Astrocyte (in vitro differentiated cells and primary cell): Measurements from ENCODE around the gene LHFPL2. TPM values are rescaled to one million over a fixed set of nuclear protein-coding genes. Genes with fewer than 3 reads are reported as not detected.

Source experiments
- DNase-seq: peaks from one replicate; pipeline ENCODE4 v3.0.0-alpha.2; 2010; ENCODE audit warnings: low read depth
- FAIRE-seq: peaks from 2 replicates; lab custom pipeline; 2011; peaks lifted over from hg19 to GRCh38; lab: Jason Lieb, UNC
- H2AFZ ChIP-seq: 2 replicates; pipeline ENCODE4 v1.6.0; 2012; ENCODE audit warnings: low read depth, low read length, inconsistent platforms
- H3K27ac ChIP-seq: 2 replicates; pipeline ENCODE4 v1.5.1; 2011; ENCODE audit warnings: low read depth, low read length, inconsistent platforms
- H3K27me3 ChIP-seq: 2 replicates; pipeline ENCODE4 v1.6.0; 2011; ENCODE audit warnings: low read length, inconsistent platforms; ENCODE audit not compliant: insufficient read depth
- H3K36me3 ChIP-seq: 2 replicates; pipeline ENCODE4 v1.5.1; 2011; ENCODE audit warnings: low read length, inconsistent platforms; ENCODE audit not compliant: insufficient read depth
- H3K4me1 ChIP-seq: 2 replicates; pipeline ENCODE4 v1.5.1; 2011; ENCODE audit warnings: low read length, inconsistent platforms; ENCODE audit not compliant: insufficient read depth
- H3K4me2 ChIP-seq: 2 replicates; pipeline ENCODE4 v1.6.0; 2012; ENCODE audit warnings: low read length, inconsistent platforms
- H3K4me3 ChIP-seq: 2 replicates; pipeline ENCODE4 v1.5.1; 2011; ENCODE audit warnings: low read depth, mild to moderate bottlenecking, low read length, inconsistent platforms; ENCODE audit not compliant: insufficient read depth
- H3K79me2 ChIP-seq: 2 replicates; pipeline ENCODE4 v1.6.0; 2012; ENCODE audit warnings: mild to moderate bottlenecking, low read length, inconsistent platforms; ENCODE audit not compliant: insufficient read depth
- H3K9ac ChIP-seq: 2 replicates; pipeline ENCODE4 v1.6.0; 2012; ENCODE audit warnings: mild to moderate bottlenecking, low read length, inconsistent platforms
- H3K9me3 ChIP-seq: 2 replicates; pipeline ENCODE4 v1.5.1; 2012; ENCODE audit warnings: low read depth, mild to moderate bottlenecking, low read length, inconsistent platforms; ENCODE audit not compliant: insufficient read depth
- H4K20me1 ChIP-seq: 2 replicates; pipeline ENCODE4 v1.6.0; 2012; ENCODE audit warnings: low read length, inconsistent platforms; ENCODE audit not compliant: insufficient read depth
- H3K27ac Mint-ChIP-seq: one replicate; pipeline ENCODE4 v1.8.0; 2021; ENCODE audit warnings: mild to moderate bottlenecking, mixed read lengths; ENCODE audit not compliant: unreplicated experiment
- H3K27me3 Mint-ChIP-seq: one replicate; pipeline ENCODE4 v1.8.0; 2021; ENCODE audit warnings: low read depth, mixed read lengths; ENCODE audit not compliant: unreplicated experiment
- H3K36me3 Mint-ChIP-seq: one replicate; pipeline ENCODE4 v1.8.0; 2021; ENCODE audit warnings: low read depth, mixed read lengths; ENCODE audit not compliant: unreplicated experiment
- H3K4me1 Mint-ChIP-seq: one replicate; pipeline ENCODE4 v1.8.0; 2021; ENCODE audit warnings: low read depth, mixed read lengths; ENCODE audit not compliant: unreplicated experiment
- H3K4me3 Mint-ChIP-seq: one replicate; pipeline ENCODE4 v1.8.0; 2021; ENCODE audit warnings: mild to moderate bottlenecking, moderate library complexity, mixed read lengths; ENCODE audit not compliant: unreplicated experiment
- H3K9me3 Mint-ChIP-seq: one replicate; pipeline ENCODE4 v1.8.0; 2021; ENCODE audit warnings: mild to moderate bottlenecking, mixed read lengths; ENCODE audit not compliant: unreplicated experiment
- CTCF ChIP-seq: IDR thresholded peaks from 2 replicates; pipeline ENCODE4 v1.5.1; 2011; ENCODE audit warnings: low read depth, mild to moderate bottlenecking, inconsistent platforms, low read length, moderate library complexity; ENCODE audit not compliant: insufficient read depth
- EZH2 ChIP-seq: IDR thresholded peaks from 2 replicates; pipeline ENCODE4 v1.6.1; 2012; ENCODE audit warnings: mild to moderate bottlenecking, low read length, inconsistent platforms; ENCODE audit not compliant: insufficient read depth
- total RNA-seq: library from RNA; stranded (reverse); gene quantifications from 2 replicates; pipeline ENCODE4 v1.2.1, GENCODE V29; 2021

LHFPL2 gene
- total RNA-seq, 1 donor from 2014 or later = 17.0 TPM

DNA sequence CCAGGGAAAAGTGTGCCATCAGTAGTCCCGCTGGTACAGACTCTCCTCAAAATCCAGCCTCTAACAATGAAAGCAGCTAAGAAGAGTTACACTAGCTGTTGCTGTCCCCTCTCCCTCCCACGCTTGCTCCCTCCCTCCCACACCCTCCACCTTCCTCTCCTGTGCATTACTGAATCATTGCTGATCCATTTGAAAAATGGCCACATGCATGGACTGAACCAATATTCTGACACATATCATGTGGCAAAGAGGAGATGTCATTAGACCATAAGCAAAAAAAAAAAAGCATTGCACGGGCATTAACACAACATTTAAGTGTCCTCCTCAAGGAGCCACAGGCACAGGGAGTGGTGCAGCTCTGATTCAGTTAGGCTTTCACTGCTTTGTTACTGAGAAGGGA lies 37.9 kb downstream of the LHFPL2 start:
- no peak overlapping the region for H2AFZ ChIP-seq
- peak; percentile 54 for DNase-seq
- H3K36me3 ChIP-seq = no peaks in the 10 kb centered on the region
- TF ChIP-seq CTCF = no peak
- TF ChIP-seq EZH2 = no peak
- peaks cover 3% of the 10 kb centered on the region for H4K20me1 ChIP-seq
- FAIRE-seq = peak; percentile 43
- no peaks in the 10 kb centered on the region for H3K27me3 Mint-ChIP-seq
- peak overlapping the region; percentile 27 for H3K4me3 Mint-ChIP-seq
- H3K27me3 ChIP-seq = no peaks in the 10 kb centered on the region
- peak overlapping the region; percentile 50 for H3K4me2 ChIP-seq
- peaks cover 25% of the 10 kb centered on the region for H3K4me1 ChIP-seq
- H3K36me3 Mint-ChIP-seq = peaks cover 10% of the 10 kb centered on the region
- peaks cover 20% of the 10 kb centered on the region for H3K4me1 Mint-ChIP-seq
- H3K9me3 Mint-ChIP-seq = peaks cover 3% of the 10 kb centered on the region
- no peaks in the 10 kb centered on the region for H3K9me3 ChIP-seq
- no peak overlapping the region for H3K4me3 ChIP-seq
- H3K9ac ChIP-seq = peak overlapping the region; percentile 48
- peaks cover 21% of the 10 kb centered on the region for H3K79me2 ChIP-seq
- H3K27ac ChIP-seq = peak overlapping the region; percentile 74
- H3K27ac Mint-ChIP-seq = no peak overlapping the region

GRCh38 chr5:78610163-78610583 lies 38.4 kb downstream of the LHFPL2 start:
- TF ChIP-seq CTCF (no peak), EZH2 (no peak)
- no peak overlapping the region for H3K4me3 Mint-ChIP-seq
- Histone ChIP-seq H4K20me1 (no peaks in the 10 kb centered on the region), H2AFZ (peak overlapping the region; percentile 44), H3K36me3 (no peaks in the 10 kb centered on the region), H3K4me2 (peak overlapping the region; percentile 50), H3K4me1 (peaks cover 21% of the 10 kb centered on the region), H3K9me3 (no peaks in the 10 kb centered on the region), H3K79me2 (peaks cover 23% of the 10 kb centered on the region), H3K4me3 (no peak overlapping the region), H3K27me3 (no peaks in the 10 kb centered on the region), H3K27ac (peak overlapping the region; percentile 74), H3K9ac (peak overlapping the region; percentile 48)
- H3K4me1 Mint-ChIP-seq = peaks cover 21% of the 10 kb centered on the region
- DNase-seq (peak; percentile 82), FAIRE-seq (no peak)
- H3K27me3 Mint-ChIP-seq = no peaks in the 10 kb centered on the region
- H3K36me3 Mint-ChIP-seq = peaks cover 7% of the 10 kb centered on the region
- no peak overlapping the region for H3K27ac Mint-ChIP-seq
- peaks cover 3% of the 10 kb centered on the region for H3K9me3 Mint-ChIP-seq

GRCh38 chr5:78607864-78608263 lies 40.7 kb downstream of the LHFPL2 start:
- Histone ChIP-seq H3K4me2 (no peak overlapping the region), H2AFZ (no peak overlapping the region), H3K9ac (no peak overlapping the region), H3K27ac (no peak overlapping the region), H3K9me3 (no peaks in the 10 kb centered on the region), H3K4me3 (no peak overlapping the region), H3K36me3 (no peaks in the 10 kb centered on the region), H3K79me2 (peaks cover 20% of the 10 kb centered on the region), H3K4me1 (peaks cover 21% of the 10 kb centered on the region), H3K27me3 (no peaks in the 10 kb centered on the region), H4K20me1 (no peaks in the 10 kb centered on the region)
- Mint-ChIP-seq H3K27me3 (no peaks in the 10 kb centered on the region), H3K9me3 (peaks cover 3% of the 10 kb centered on the region), H3K36me3 (peaks cover 2% of the 10 kb centered on the region), H3K4me1 (peaks cover 21% of the 10 kb centered on the region), H3K27ac (no peak overlapping the region), H3K4me3 (no peak overlapping the region)
- FAIRE-seq (no peak), DNase-seq (no peak)
- no peak for TF ChIP-seq EZH2
- TF ChIP-seq CTCF = no peak
